WERI-Rb-1 (cell line): Measurements from ENCODE around the gene RELN.

Experiments
- DNase-seq: peaks from one replicate; pipeline ENCODE4 v3.0.0-alpha.2; 2020
- H3K27ac ChIP-seq: fragments of 250-450 bp; sonication (Bioruptor Pico); 2 replicates; pipeline ENCODE4 v1.5.1; 2020; ENCODE audit warnings: mild to moderate bottlenecking, moderate library complexity
- H3K27me3 ChIP-seq: fragments of 250-450 bp; sonication (Bioruptor Pico); 2 replicates; pipeline ENCODE4 v1.5.1; 2021; ENCODE audit warnings: mild to moderate bottlenecking, low read depth, moderate library complexity; ENCODE audit not compliant: insufficient read depth, severe bottlenecking
- H3K36me3 ChIP-seq: fragments of 250-450 bp; sonication (Bioruptor Pico); 2 replicates; pipeline ENCODE4 v1.5.1; 2020; ENCODE audit warnings: mild to moderate bottlenecking, moderate library complexity
- H3K4me3 ChIP-seq: 2 replicates; pipeline ENCODE4 v1.5.1; 2011; ENCODE audit warnings: low read depth, mild to moderate bottlenecking, control low read depth, low read length
- H3K9me3 ChIP-seq: fragments of 250-450 bp; sonication (Bioruptor Pico); 2 replicates; pipeline ENCODE4 v1.5.1; 2021; ENCODE audit warnings: mild to moderate bottlenecking, moderate library complexity; ENCODE audit not compliant: severe bottlenecking
- TF ChIP-seq, protein P1 (sequence below): IDR thresholded peaks from 2 replicates; pipeline ENCODE4 v1.5.1; 2011; ENCODE audit warnings: low read depth, mild to moderate bottlenecking, control low read depth, inconsistent platforms, low read length

Gene RELN

DNA sequence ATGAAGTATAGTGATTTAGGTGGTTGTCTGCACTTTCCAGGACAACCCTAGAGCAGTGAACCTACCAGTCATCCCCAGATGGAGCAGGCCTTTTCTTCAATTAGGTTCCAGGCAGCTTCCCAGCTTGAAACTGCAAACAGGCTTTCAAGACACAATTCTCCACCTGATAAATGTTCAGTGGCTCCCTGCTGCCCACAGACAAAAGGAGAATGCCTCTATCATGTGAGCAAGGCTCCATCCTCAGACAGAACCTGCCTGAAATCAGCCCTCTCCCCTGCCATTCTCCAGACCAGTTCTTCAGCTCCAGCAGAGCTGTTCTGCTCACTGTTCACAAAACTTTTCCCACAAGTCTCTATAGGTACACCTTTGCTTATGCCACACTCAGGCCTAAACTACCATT, 22.1 kb downstream of the RELN start:
- H3K4me3 ChIP-seq = no peak overlapping the region
- no peaks in the 10 kb centered on the region for H3K36me3 ChIP-seq
- H3K9me3 ChIP-seq = no peaks in the 10 kb centered on the region
- H3K27ac ChIP-seq = no peak overlapping the region
- no peaks in the 10 kb centered on the region for H3K27me3 ChIP-seq
- TF ChIP-seq, protein P1, sequence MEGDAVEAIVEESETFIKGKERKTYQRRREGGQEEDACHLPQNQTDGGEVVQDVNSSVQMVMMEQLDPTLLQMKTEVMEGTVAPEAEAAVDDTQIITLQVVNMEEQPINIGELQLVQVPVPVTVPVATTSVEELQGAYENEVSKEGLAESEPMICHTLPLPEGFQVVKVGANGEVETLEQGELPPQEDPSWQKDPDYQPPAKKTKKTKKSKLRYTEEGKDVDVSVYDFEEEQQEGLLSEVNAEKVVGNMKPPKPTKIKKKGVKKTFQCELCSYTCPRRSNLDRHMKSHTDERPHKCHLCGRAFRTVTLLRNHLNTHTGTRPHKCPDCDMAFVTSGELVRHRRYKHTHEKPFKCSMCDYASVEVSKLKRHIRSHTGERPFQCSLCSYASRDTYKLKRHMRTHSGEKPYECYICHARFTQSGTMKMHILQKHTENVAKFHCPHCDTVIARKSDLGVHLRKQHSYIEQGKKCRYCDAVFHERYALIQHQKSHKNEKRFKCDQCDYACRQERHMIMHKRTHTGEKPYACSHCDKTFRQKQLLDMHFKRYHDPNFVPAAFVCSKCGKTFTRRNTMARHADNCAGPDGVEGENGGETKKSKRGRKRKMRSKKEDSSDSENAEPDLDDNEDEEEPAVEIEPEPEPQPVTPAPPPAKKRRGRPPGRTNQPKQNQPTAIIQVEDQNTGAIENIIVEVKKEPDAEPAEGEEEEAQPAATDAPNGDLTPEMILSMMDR = no peak
- DNase-seq = no peak

- H3K27ac ChIP-seq = no peak overlapping the region
- no peaks in the 10 kb centered on the region for H3K27me3 ChIP-seq
- H3K9me3 ChIP-seq = no peaks in the 10 kb centered on the region
- no peak for DNase-seq
- TF ChIP-seq, protein P1 = no peak
- H3K36me3 ChIP-seq = no peaks in the 10 kb centered on the region
- no peak overlapping the region for H3K4me3 ChIP-seq
These were observed 22.7 kb downstream of the RELN start for GRCh38 chr7:103966593-103967277.

- Histone ChIP-seq H3K4me3 (no peak overlapping the region), H3K9me3 (no peaks in the 10 kb centered on the region), H3K27me3 (no peaks in the 10 kb centered on the region), H3K27ac (no peak overlapping the region), H3K36me3 (no peaks in the 10 kb centered on the region)
- no peak for DNase-seq
- TF ChIP-seq, protein P1 = no peak
These were observed 25.2 kb downstream of the RELN start for GRCh38 chr7:103964269-103964668.

DNA sequence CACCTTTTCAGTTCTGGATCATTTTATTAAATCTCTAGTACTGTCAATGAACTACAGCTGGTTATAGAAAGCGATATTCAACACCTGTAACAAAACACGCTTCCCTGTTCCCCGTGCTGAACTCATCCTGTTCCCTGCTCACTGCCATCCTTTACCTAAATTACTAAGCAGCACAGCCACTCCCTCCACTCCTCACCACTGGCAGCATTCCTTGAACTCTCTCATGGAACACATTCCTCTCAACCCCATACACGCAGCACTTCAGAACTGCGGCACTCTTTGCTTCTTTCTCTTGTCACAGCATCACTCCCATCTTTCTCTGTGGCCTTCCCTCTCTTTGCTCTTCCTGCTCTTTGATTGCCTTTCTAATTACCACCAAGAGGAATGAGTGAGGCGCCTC, 27.4 kb downstream of the RELN start:
- DNase-seq = no peak
- H3K36me3 ChIP-seq = no peaks in the 10 kb centered on the region
- no peak overlapping the region for H3K4me3 ChIP-seq
- no peaks in the 10 kb centered on the region for H3K27me3 ChIP-seq
- H3K27ac ChIP-seq = no peak overlapping the region
- no peaks in the 10 kb centered on the region for H3K9me3 ChIP-seq
- TF ChIP-seq, protein P1 = no peak

GRCh38 chr7:103958284-103958818, 31.1 kb downstream of the RELN start:
- no peak for DNase-seq
- no peaks in the 10 kb centered on the region for H3K36me3 ChIP-seq
- H3K9me3 ChIP-seq = no peaks in the 10 kb centered on the region
- H3K4me3 ChIP-seq = no peak overlapping the region
- TF ChIP-seq, protein P1 = no peak
- no peaks in the 10 kb centered on the region for H3K27me3 ChIP-seq
- H3K27ac ChIP-seq = no peak overlapping the region

GRCh38 chr7:103955985-103956384, 33.5 kb downstream of the RELN start:
- H3K36me3 ChIP-seq = no peaks in the 10 kb centered on the region
- H3K27ac ChIP-seq = no peak overlapping the region
- no peak for DNase-seq
- H3K9me3 ChIP-seq = no peaks in the 10 kb centered on the region
- TF ChIP-seq, protein P1 = no peak
- H3K27me3 ChIP-seq = no peaks in the 10 kb centered on the region
- no peak overlapping the region for H3K4me3 ChIP-seq
